ENCODE results near the gene EPS15.
A peak's percentile ranks its signal among the peaks of the same experiment; 100 is the strongest.
"Not testable (repeated sequence)": the region's sequence is repeated elsewhere in the genome, so short reads cannot be mapped to it uniquely, and the experiment has no call there.

The EPS15 gene

DNA sequence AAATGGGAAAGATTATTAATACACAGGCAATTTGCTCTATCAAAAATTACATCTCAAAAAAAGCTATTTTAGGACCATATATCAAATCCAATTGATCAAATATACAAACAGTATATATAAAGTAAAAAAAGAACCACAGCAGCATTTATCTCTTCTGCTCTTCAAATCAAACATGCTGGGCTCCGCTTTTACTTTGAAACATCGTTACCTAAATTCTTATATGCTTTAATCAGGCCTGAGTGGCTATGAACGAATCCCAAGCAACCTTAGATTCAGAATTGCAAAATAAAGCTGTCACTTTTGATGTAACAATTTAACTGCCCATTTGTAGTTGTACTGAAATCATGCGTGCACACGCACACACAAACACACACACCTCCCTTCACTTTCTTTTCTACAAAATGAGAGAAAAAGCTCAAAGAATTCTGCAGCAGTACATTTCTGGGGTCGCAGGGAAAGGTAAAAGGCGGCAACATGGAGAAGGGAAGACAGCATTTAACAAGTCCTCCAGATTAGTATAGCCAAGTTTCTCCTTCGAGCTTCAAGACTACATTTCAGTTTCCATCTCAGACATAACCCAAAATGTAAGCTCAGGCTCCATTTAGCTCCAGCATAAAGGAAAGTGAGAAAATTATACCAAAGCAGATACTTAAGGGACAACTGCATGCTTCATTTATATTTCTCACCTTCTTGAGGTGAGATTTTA, 96.5 kb downstream of the EPS15 start:
- DNase-seq: no peak

DNA sequence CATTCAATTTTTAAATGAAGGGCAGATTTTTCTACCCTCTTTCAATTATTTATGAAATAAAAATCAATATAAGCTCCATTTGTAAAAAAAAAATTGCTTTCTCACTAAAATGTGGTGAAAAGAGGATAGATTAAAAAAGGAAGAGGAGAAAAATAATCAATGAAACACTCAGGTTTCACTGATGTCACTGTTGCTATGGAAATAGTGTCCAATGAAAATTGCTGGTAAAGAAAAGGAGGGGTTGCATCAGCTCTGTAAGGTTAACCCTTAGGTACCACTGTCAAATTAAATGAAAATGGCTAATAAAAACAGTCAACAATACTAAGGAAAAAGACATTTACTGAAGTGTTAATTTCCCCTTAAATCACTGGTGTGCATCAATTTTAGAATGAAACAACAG, 97.1 kb downstream of the EPS15 start:
- peak in 3 of 6 experiments; percentile 7 to 24 (median 18) for DNase-seq

DNA sequence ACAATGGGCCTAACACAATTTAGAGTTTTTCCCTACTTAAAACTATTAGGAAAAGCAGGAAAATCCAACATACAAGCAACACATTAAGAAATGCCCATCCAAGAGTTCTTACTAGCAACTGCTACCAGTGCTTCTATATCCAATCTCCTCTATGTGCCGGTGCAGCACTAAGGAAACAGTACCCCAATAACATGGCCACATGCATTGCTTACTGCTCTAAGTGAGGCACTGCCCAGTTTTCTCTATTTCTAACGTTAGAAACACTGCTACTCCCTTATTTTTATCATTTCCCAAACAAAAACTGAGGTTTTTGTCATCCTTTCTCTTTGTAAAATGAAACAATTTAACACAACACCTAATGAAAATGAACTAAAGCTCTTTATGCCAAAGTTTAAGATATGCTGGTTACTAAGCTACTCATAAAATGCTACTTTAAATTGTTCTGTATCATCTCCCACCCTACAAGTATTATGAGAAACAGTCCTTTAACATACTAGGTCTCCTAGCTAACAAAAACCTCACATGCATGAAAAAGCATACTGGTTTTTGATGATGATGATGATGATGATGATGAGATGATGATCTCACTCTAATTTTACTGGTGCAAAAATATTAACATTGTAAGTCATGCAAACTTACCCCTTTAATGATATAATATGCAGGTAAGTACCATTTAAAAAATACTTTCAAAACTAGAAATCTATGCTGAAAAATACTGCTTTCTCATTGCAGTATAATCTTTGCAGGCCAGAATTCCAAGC, 98.0 kb downstream of the EPS15 start:
- DNase-seq: no peak

DNA sequence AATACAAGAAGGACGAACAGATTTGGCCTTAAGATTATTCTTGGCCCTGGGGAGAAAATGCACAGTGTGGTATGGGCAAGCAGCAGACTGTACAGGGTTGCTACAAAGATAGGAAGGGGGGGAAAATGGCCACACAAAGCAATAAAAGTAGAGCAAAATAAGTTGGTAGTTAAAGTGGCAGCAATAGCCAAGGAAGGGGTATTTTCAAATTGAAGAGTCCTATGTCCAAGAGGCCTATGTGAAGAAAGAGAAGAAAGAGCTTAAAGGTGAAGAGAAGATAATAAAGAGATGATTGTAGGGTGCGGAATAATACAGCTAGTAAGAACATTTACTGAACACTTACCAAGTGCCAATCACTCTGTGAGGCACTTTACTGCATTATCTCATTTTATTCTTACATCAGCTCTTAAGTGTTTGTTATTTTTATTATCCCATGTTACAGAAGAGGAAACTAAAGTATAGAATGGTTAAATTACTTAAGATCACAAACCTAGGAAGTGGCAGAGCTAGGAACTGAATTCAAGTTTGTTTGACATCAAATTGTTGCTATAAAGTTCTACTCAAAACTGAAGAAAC, 100.6 kb downstream of the EPS15 start:
- no peak for DNase-seq

DNA sequence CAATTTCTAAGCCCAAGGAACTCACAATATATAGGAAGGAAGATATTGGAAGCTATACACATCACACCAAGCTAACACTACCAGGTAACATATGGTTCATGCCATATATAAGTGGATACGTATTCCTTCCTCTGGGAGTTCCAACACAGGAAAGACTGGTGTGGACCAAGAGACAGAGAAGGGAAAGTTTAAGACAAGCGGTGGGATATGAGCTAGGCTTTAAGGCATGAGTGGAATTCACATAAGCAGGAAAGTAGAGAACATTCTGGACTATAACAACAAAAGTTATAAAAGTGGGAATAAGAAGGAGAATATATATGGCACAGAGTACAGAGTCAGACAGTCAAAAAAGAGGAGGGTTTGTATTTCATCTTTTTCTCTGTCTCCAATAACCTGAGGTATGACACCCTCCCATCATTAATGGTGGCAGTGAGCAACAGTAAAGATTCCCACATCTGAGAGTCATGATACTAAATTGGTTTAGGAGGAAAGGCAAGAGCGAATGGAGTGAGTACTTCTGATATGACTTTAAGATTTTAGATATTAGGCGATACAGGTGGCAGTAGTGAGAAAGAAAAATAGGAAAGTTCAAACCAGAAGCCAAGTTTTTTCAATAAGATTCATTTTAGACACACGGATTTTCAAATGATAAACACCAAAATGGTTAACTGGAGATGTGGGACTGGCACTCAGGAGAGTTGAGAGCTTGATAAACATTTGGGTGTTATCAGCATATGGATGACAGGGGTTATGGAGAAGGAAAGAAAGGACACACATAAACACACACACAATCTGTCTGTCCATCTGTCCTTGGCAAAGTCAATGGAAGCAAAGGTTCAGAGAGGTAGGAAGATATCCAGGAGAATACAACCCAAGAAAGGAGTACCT, 101.3 kb downstream of the EPS15 start:
- no peak for DNase-seq

DNA sequence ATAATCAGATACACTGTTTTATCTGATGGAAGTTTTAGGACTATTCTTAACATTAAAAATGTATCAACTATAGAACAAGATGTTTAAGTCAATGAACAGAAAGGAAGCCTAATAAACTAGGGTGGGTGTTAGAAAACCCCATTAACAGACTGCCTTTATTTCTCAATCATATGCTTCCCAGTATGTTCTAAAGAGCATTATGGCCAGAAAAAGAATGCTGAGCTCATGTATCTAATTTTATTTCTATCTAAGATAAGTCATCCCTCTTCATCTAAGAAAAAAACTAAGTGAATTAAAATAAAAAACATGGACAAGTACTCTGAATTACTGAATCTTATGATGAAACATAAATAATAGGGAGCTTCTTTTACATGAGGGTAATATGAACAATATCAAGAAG, 102.2 kb downstream of the EPS15 start:
- no peak for DNase-seq

DNA sequence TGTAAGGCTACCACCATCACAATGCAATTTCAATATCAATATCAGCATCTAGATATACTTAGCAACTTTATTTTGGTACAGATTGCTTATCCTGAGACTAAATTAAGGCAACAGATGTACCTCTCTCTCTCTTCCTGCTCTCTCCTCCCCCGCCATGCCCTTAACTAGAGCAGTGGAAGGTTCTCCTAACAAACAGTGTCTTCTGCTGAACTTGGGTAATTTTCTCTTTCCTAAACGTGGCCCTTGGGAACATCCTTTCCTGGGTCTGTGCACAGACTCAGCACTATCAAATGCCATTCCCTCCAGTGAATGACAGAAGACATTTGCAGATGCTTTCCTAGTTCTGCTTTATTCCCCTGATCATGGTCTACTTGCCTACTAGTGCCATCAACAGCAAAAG, 103.1 kb downstream of the EPS15 start:
- DNase-seq: no peak

DNA sequence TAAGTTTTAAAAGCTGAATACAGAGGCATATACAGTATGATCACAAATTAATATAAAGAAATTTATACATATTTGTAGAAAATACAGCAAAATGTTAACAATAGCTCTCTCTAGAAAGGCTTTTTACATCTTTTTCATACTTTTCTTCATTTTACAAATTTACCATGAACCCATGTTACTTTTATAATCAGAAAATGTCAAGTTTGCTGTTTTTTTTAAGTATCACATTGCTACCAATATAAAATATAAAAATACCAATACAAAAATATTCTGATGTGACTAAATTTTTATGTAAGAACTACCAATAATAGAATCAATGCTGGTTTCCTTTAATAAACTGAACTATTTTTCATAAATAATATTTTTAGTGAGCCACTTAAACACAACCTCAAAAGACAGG, 104.3 kb downstream of the EPS15 start:
- DNase-seq: no peak

DNA sequence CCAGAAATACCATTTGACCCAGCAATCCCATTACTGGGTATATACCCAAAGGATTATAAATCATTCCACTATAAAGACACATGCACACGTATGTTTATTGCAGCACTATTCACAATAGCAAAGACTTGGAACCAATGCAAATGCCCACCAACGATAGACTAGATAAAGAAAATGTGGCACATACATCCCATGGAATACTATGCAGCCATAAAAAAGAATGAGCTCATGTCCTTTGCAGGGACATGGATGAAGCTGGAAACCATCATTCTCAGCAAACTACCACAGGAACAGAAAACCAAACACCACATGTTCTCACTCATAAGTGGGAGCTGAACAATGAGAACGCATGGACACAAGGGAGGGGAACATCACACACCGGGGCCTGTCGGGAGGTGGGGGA, 107.2 kb downstream of the EPS15 start:
- not testable (repeated sequence) for DNase-seq

DNA sequence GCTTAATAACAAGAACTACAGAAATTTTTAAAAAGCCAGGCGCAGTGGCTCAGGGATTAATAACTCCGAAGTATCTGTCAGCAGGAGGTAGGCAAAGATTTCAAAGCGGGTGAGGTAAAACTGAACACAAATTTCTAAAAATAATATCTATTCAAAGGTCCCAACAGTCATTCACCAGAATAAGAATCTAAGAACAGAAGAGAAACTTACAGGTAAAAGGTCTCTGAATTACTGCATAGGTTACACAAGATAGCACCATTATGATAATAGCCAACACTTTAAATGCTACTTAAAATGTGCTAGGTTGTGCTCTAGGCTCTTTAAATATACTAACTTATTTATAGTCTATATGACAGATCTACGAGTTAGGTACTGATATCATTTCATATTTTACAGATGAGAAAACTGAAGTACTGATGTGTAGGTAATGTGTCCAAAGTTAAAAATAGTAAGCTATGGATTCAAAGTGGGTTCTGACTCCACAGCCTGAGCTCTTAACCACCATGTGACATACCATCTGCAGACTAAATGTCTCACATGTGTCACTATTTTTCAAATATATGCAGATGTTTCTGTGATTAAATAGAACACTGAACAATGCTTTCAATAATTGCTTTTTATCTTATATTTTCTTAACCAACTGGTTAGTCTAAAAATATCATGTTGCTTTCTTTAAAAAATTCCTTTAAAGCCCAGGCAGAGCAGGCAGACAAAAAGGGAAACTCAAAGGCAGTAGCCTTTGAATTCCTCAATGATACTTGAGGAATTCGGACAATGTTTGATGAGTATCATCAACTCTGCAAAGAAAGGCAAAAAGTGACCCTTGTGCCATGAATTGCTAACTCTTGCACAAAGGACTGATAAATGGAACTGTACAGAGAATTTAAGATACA, 108.3 kb downstream of the EPS15 start:
- DNase-seq: no peak

DNA sequence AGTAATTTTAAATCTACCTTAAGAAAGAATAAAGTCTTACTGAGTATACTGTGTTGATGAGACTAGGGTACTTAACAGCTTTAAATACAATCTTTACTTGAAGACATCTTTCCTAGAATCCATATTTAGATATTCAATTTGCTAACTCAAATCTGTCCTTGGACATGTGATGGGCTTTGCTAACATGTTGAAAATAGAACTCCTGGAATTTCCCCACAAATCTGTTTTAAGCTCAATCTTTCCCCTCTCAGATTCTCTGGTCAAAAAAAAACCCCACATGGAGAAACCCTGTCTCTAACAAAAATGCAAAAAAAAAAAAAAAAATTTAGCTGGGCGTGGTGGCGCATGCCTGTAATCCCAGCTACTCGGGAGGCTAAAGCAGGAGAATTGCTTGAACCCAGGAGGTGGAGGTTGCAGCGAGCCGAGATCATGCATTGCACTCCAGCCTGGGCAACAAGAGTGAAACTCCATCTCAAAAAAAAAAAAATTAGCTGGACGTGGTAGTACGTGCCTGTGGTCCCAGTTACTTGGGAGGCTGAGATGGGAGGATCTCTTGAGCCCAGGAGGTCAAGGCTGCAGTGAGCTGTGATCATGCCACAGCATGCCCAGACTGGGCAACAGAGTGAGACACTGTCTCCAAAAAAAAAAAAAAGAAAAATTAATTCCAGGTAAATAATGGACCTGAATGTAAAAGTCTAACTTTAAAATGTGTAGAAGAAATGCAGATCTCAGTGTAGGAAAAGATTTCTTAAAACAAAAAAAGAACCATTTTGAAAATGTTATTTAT, 109.1 kb downstream of the EPS15 start:
- DNase-seq: not testable (repeated sequence)

DNA sequence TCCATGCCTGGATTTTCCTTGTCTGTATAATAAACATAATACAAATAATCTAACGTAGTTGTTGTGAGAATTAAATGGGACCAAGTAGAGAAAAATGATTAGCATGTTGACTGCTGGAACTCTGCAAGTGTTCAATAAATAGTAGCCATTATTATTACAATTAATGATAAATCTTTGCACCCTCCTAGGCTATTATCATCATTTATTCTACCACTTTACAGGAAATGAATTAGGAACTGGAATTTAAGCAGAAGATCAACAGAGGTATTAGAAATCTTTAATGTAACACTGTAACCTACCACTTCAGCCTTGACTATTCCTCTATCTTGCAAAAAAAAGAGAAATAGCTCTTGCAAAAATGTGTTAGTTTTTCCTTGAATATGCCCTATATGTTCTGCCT, 126.8 kb downstream of the EPS15 start:
- no peak for DNase-seq

DNA sequence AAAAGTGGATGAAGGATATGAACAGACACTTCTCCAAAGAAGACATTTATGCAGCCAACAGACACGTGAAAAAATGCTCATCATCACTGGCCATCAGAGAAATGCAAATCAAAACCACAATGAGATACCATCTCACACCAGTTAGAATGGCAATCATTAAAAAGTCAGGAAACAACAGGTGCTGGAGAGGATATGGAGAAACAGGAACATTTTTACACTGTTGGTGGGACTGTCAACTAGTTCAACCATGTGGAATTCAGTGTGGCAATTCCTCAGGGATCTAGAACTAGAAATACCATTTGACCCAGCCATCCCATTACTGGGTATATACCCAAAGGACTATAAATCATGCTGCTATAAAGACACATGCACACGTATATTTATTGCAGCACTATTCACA, 128.4 kb downstream of the EPS15 start:
- DNase-seq: not testable (repeated sequence)

DNA sequence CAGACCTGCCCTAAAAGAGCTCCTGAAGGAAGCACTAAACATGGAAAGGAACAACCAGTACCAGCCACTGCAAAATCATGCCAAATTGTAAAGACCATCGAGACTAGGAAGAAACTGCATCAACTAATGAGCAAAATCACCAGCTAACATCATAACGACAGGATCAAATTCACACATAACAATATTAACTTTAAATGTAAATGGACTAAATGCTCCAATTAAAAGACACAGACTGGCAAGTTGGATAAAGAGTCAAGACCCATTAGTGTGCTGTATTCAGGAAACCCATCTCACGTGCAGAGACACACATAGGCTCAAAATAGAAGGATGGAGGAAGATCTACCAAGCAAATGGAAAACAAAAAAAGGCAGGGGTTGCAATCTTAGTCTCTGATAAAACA, 131.8 kb downstream of the EPS15 start:
- not testable (repeated sequence) for DNase-seq

DNA sequence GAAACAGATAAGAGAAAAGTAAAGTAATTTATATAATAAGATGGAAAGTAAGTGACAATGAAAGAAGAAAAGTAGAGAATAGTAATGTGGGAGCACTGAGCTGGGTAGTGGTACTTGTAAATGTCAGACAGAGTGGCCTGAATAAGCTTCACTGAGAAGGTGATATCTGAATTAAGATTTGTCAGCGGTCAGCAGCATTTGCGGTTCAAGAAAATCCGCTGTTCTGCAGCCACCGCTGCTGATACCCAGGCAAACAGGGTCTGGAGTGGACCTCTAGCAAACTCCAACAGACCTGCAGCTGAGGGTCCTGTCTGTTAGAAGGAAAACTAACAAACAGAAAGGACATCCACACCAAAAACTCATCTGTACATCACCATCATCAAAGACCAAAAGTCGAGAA, 132.8 kb downstream of the EPS15 start:
- DNase-seq: not testable (repeated sequence)

DNA sequence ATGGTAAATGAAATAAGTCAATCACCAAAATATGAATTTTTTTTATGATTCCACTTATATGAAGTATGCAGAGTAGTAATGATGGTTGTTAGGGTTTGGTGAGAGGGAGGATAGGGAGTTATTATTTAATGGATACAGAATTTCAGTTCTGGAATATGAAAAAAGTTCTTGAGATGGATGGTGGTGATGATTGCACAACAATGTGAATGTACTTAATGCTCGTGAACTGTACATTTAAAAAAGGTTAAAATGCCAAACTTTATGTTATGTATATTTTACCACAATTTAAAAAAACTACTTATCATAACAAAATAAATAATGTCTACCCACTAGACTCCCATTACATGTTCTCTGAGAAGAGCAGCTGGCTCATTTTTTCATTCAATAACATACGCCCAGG, 133.3 kb downstream of the EPS15 start:
- DNase-seq: no peak

DNA sequence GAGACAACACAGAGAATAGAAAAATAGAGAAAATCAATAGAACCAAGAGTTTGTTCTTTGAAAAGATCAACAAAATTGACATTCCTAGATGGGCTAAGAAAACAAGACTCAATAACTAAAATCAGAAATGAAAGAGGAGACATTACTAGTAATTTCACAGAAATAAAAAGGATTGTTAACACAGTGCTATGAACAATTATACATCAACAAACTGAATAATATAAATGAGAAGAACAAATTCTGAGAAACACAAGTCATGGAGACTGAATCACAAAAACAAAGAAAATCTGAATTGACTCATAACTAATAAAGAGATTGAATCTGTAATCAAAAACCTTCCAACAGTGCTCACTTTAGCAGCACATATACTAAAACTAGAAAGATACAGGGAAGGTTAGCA, 137.1 kb downstream of the EPS15 start:
- DNase-seq: no peak

DNA sequence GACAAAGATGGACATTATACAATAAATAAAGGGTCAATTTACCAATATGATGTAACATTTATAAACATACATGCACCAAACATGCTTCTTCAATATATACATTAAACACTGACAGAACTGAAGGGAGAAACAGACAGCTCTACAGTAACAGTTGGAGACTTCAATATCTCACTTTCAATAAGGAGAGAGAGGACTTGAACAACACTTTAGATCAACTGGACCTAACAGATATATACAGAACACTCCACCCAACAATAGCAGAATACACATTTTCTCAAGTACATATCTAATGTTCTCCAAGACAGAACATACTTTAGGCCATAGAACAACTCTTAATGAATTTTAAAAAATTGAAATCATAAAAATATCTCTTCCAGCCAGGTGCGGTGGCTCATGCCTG, 138.1 kb downstream of the EPS15 start:
- no peak for DNase-seq

DNA sequence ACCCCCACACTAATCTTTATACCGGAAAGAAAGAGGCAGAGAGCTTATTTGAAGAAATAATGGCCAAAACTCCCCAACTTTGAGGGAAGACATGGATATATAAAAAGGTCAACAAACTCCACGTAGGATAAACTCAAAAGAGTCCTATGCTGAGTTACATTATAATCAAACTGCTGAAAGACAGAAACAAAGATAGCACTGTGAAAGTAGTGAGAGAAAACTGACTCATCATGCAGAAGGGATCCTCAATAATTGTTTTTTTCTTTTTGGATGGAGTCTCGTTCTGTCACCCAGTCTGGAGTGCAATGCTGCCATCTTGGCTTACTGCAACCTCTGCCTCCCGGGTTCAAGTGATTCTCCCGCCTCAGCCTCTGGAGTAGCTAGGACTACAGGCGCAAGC, 140.2 kb downstream of the EPS15 start:
- DNase-seq: no peak

DNA sequence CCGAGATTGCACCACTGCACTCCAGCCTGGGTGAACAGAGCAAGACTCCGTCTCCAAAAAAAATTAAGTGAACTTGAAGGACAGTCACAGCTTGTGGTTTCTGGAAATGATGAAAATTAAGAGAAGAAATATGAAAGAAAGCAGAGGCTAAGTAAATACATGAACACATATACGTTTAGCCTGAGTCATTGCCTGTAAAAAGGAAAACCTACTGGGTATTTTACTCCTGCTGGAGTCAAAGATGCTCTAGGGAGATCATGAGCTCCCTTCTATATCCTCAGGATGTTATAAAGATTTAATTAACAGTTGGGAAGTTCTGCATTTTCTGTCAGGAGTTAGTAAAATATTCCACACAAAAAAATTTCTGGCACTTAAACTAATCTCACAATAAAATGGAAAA, 145.2 kb downstream of the EPS15 start:
- no peak for DNase-seq

DNA sequence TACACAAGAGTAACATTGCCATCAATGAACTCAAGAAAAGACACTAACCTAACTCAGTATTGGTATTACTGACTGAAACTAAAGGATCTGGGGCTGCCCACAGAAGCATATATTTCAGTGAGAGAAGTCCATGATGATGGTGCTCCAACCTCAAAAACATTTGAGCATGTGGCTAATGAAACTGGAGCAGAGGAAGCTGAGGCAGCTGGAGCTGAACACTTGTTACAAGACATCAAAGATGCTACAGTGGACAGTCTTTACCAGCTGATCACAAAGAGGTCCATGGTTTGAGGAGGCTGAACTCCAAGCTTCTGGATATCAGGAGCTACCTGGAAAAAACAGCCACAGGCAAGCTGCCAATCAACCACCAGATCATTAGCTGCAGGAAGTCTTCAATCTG, 146.5 kb downstream of the EPS15 start:
- DNase-seq: no peak
